GM12892 (cell line): Measurements from ENCODE around the gene SPTB.
"Not testable (repeated sequence)": the region's sequence is repeated elsewhere in the genome, so short reads cannot be mapped to it uniquely, and the experiment has no call there.

Experiments
- DNase-seq: peaks from one replicate; pipeline ENCODE4 v3.0.0; 2011; ENCODE audit not compliant: insufficient read length
- FAIRE-seq: peaks from 2 replicates; lab custom pipeline; 2011; peaks lifted over from hg19 to GRCh38; lab: Jason Lieb, UNC
- POLR2A ChIP-seq: IDR thresholded peaks from 2 replicates; pipeline ENCODE4 v1.6.1; 2011; ENCODE audit warnings: low read depth, low read length, control low read depth
- POLR2AphosphoS5 ChIP-seq: IDR thresholded peaks from 2 replicates; pipeline ENCODE4 v1.6.1; 2011; ENCODE audit warnings: low read depth, low read length, control low read depth
- TAF1 ChIP-seq: IDR thresholded peaks from 2 replicates; pipeline ENCODE4 v1.6.1; 2011; ENCODE audit warnings: low read depth, mild to moderate bottlenecking, control low read depth, low read length, borderline replicate concordance

Gene SPTB

GRCh38 chr14:64806202-64806861 is 73.4 kb downstream of the SPTB start:
- TF ChIP-seq POLR2AphosphoS5 (no peak), TAF1 (no peak), POLR2A (no peak)
- no peak for FAIRE-seq
- no peak for DNase-seq

- not testable (repeated sequence) for FAIRE-seq, DNase-seq
Measured at GRCh38 chr14:64805646-64806045, 74.1 kb downstream of the SPTB start.

- DNase-seq: no peak
- no peak for FAIRE-seq
- TF ChIP-seq TAF1 (no peak), POLR2A (no peak), POLR2AphosphoS5 (no peak)
Measured at GRCh38 chr14:64804754-64805260, 74.9 kb downstream of the SPTB start.

DNA sequence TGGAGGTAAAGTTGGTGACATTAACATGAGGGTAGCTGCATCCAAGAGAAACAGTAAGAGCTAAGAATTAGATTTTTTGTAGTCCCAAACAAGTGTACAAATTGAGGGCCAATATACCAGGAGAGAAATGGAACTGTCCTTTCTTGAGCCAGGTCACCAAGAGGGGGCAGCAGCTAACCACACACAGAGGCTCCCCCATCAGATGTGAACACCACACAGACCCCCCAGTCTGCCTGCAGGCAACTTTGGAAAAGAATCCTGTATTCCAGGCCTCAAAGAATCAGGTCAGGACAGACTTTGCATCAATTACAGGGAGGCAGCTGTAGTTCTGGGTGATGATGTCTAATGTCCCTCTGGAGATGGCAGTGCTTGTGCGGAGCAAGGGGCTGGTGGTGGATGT is 77.9 kb downstream of the SPTB start:
- no peak for FAIRE-seq
- TF ChIP-seq TAF1 (no peak), POLR2AphosphoS5 (no peak), POLR2A (no peak)

GRCh38 chr14:64801046-64801445 is 78.7 kb downstream of the SPTB start:
- DNase-seq (no peak), FAIRE-seq (no peak)
- TF ChIP-seq POLR2AphosphoS5 (no peak), TAF1 (no peak), POLR2A (no peak)

More for the DNA sequence above, 77.9 kb downstream of the SPTB start:
- no peak for DNase-seq

DNA sequence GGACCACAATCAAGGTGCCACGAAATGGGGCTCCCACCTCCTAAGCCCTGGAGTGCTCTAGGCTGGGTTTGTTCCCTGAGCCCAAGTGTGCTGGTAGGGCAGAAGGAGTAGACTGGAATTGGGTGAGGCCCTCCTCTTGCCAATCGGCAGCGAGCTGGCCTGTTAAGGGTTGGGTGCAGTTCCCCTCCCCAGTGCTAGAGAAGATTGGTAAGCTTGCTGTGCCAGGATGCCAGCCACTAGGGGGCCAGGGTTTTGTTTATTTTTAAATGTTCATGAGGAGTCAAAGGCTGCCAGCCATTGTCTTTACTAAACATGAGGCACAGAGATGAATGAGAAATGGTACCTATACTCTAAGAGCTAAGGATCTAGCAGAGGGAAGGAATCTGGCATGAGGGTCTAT is 79.7 kb downstream of the SPTB start:
- no peak for FAIRE-seq

DNA sequence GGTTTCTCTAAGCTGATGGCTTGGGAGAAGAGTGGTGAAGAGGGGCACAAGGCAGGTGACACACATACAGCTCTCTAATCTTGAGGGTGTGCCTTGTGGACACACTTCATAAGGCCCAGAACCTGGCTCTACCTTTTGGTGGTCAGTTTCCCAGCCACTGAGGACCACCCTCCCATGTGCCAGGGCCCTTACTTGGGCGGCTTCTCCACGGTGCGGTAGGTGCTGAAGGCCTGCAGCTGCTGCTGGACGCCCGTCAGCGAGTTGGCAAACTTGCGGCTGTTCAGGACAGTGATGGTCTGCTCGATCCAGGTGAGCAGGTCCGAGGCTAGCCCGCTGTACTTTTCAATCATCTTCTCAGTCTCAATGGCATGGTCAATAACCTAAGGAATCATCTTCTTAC is 80.2 kb downstream of the SPTB start:
- TF ChIP-seq POLR2A (no peak), POLR2AphosphoS5 (no peak), TAF1 (no peak)
- DNase-seq: no peak
- no peak for FAIRE-seq

More for the DNA sequence above, 79.7 kb downstream of the SPTB start:
- TF ChIP-seq TAF1 (no peak), POLR2AphosphoS5 (no peak), POLR2A (no peak)
- no peak for DNase-seq

- no peak for FAIRE-seq
- no peak for DNase-seq
- TF ChIP-seq TAF1 (no peak), POLR2A (no peak), POLR2AphosphoS5 (no peak)
Measured at GRCh38 chr14:64796369-64796768, 83.3 kb downstream of the SPTB start.

DNA sequence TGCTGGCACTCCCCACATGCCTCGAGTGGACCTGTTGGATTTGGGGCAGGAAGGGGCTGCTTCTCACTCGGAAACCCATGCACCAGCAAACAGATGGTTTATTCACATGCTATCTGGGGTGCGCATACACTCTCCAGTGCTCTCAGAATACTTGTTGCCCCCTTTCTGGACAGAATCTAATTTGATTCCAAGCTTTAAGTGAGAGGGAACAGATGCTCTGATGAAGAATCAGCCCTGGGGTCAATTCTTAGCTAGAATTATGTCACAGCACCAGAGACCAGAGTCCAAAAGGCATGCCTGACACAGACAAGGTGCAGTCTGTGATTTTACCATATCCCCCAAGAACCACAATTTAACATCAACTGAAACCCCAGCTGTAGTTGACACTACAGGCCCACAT is 83.8 kb downstream of the SPTB start:
- TF ChIP-seq POLR2A (no peak), POLR2AphosphoS5 (no peak), TAF1 (no peak)
- DNase-seq (no peak), FAIRE-seq (no peak)

GRCh38 chr14:64795211-64795610 is 84.5 kb downstream of the SPTB start:
- DNase-seq (no peak), FAIRE-seq (no peak)
- TF ChIP-seq TAF1: no peak
- TF ChIP-seq POLR2A: no peak
- no peak for TF ChIP-seq POLR2AphosphoS5

- FAIRE-seq (no peak), DNase-seq (no peak)
- no peak for TF ChIP-seq POLR2AphosphoS5
- no peak for TF ChIP-seq POLR2A
- no peak for TF ChIP-seq TAF1
Measured at GRCh38 chr14:64792871-64793560, 86.7 kb downstream of the SPTB start.

DNA sequence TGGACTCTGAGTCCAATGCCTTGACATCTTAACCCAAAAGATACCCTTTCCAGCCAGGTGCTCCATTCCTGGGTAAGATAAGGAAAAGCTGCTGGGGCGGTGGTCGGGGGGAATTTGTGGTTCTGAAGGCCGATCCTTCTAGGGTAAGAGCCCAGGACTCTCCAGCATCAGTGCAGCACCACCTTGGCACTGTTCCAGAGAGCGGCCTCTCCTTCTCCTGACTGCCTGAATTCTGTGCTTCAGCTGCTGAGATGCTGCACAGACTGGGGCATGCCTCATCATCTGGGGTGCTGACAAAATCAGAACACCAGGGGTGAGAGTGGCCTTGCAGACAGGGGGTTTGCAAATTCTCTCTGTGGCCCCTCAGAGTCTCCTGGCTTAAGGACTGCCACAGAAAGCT is 87.5 kb downstream of the SPTB start:
- no peak for DNase-seq
- no peak for FAIRE-seq
- no peak for TF ChIP-seq POLR2AphosphoS5
- TF ChIP-seq TAF1: no peak
- TF ChIP-seq POLR2A: no peak
